T-helper 2 cell treated with Interferon-gamma antibody and Interleukin-4, amounts not matched to agents 5 μg/mL and 100 μg/mL, for 36 hours (primary cell): ENCODE data around the gene TEAD3.
"Not testable (repeated sequence)": the region's sequence is repeated elsewhere in the genome, so short reads cannot be mapped to it uniquely, and the experiment has no call there.

Experiments used
- DNase-seq: peaks from one replicate; pipeline ENCODE4 v3.0.0; 2021; ENCODE audit warnings: low spot score
- H3K27ac Mint-ChIP-seq: one replicate; pipeline ENCODE4 v1.8.0; 2021; ENCODE audit warnings: mild to moderate bottlenecking, mixed read lengths
- H3K27me3 Mint-ChIP-seq: one replicate; pipeline ENCODE4 v1.8.0; 2021; ENCODE audit warnings: low read depth, mixed read lengths
- H3K36me3 Mint-ChIP-seq: one replicate; pipeline ENCODE4 v1.8.0; 2021; ENCODE audit warnings: low read depth, mixed read lengths
- H3K4me1 Mint-ChIP-seq: one replicate; pipeline ENCODE4 v1.8.0; 2021; ENCODE audit warnings: low read depth, mixed read lengths
- H3K4me3 Mint-ChIP-seq: one replicate; pipeline ENCODE4 v1.8.0; 2022; ENCODE audit warnings: mild to moderate bottlenecking, moderate library complexity, mixed read lengths
- H3K9me3 Mint-ChIP-seq: one replicate; pipeline ENCODE4 v1.8.0; 2021; ENCODE audit warnings: mixed read lengths

The TEAD3 gene

DNA sequence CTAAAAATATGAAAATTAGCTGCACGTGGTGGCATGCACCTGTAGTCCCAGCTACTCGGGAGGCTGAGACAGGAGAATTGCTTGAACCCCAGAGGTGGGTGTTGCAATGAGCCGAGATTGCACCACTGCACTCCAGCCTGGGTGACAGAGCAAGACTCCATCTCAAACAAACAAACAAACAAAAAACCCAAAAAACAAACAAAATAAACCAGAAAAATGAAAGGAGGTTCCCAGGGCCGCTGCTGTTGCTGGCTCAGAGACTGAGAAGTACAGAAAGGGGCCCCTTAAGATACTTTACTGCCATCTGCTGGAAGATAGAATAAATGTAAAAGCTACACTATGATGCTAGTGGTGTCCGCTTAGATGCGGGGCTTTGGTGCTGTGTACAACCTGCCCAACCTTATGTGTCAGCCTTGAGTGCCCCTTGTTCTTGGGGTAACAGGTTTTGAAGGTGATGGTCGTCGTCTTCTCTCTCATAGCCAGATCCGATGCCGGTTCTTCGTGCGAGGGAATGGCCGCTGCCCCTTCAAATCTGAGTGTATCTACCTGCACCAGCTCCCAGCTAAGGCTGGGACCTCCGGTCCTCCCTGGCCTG is 47.5 kb downstream of the TEAD3 start:
- H3K4me1 Mint-ChIP-seq = peaks cover 26% of the 10 kb centered on the region
- H3K9me3 Mint-ChIP-seq = no peaks in the 10 kb centered on the region
- H3K27ac Mint-ChIP-seq = no peak overlapping the region
- no peak overlapping the region for H3K4me3 Mint-ChIP-seq
- H3K36me3 Mint-ChIP-seq = peaks cover 4% of the 10 kb centered on the region
- peaks cover 11% of the 10 kb centered on the region for H3K27me3 Mint-ChIP-seq
- DNase-seq = no peak

DNA sequence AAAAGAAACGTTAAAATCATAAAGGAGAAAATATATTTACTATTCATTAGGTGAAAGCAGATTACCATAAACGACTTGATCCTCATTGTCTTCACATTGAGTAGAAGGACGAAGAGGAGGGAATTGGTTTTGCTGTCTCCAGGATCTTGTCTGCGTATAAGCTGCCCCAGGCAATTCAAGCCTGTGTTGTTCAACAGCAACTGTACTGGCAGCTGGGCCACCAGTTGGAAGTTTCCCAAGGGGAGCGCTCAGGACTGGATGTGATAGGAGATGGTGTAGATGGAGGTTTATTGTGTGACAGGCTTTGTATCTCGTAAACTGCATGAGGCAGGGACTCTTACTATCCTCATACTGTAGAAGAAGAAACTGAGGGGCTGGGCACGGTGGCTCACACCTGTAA is 48.7 kb downstream of the TEAD3 start:
- Mint-ChIP-seq H3K36me3 (no peaks in the 10 kb centered on the region), H3K4me3 (no peak overlapping the region), H3K27ac (no peak overlapping the region), H3K4me1 (peaks cover 22% of the 10 kb centered on the region), H3K27me3 (peaks cover 11% of the 10 kb centered on the region), H3K9me3 (no peaks in the 10 kb centered on the region)
- no peak for DNase-seq

DNA sequence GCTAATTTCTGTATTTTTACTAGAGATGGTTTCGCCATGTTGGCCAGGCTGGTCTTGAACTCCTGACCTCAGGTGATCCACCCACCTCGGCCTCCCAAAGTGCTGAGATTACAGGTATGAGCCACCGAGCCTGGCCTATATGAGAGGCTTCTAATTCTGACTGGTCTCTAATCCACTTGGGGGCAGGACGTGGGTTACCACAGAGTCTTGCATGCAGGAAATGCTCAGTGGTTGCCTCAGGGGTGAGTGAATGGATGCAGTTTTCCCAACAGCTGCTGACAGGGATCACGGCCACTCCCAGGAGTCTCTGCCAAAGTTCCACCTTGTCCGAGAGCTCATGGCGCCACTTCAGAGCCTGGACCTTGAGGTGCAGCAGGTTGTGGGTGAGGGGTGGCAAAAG is 51.2 kb downstream of the TEAD3 start:
- Mint-ChIP-seq H3K27me3 (peaks cover 3% of the 10 kb centered on the region), H3K36me3 (no peaks in the 10 kb centered on the region), H3K9me3 (no peaks in the 10 kb centered on the region), H3K4me1 (peaks cover 9% of the 10 kb centered on the region), H3K27ac (peak overlapping the region; percentile 45), H3K4me3 (peak overlapping the region; percentile 54)
- DNase-seq = peak; percentile 12

DNA sequence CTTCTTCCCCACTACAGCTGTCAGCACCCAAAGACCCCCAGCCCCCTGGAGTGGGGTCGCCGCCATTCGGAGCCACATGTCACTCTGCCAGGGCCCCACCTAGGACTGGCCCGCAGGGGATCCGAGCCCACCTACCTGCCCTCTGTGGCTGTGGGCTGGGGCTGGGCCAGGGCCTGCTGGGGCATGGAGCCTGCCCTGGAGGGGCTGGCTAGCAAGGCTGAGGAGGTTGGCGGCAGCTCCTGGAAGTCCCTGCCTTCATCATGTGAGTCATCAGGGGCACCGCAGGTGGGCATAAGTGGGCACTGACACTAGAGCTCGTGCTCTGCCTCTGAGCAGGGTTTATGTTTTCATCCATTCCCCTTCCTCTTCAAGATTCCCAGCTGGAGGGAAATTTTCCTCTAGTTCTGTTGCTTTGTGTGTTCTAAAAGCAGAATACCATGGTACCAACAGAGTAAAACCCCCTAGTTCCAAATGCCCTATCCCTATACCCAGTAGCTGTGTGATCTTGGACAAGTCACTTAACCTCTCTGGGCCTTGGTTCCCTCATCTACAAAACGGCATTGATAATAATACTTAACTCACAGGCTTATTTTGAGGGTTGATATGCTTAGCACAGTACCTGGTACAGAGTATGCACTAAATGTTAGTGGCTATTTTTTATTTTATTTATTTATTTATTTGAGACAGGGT is 53.4 kb downstream of the TEAD3 start:
- DNase-seq = no peak
- Mint-ChIP-seq H3K9me3 (no peaks in the 10 kb centered on the region), H3K4me3 (no peak overlapping the region), H3K27me3 (no peaks in the 10 kb centered on the region), H3K36me3 (no peaks in the 10 kb centered on the region), H3K27ac (no peak overlapping the region), H3K4me1 (peaks cover 7% of the 10 kb centered on the region)

DNA sequence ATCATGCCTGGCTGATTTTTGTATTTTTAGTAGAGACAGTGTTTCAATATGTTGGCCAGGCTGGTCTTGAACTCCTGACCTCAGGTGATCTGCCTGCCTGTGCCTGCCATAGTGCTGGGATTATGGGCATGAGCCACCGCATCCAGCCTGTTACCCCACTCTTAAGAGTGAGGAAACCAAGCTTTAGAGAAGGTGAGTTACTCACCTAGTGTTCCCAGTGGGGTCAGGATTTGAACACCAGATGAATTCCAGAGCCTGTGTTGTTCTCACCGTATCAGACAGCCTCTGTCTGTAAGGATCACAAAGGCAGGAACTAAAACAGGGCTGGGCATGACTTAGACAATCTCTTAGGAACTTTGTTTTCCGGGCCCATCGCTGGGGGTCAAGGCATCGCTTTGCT is 54.2 kb downstream of the TEAD3 start:
- H3K27ac Mint-ChIP-seq = no peak overlapping the region
- H3K36me3 Mint-ChIP-seq = no peaks in the 10 kb centered on the region

DNA sequence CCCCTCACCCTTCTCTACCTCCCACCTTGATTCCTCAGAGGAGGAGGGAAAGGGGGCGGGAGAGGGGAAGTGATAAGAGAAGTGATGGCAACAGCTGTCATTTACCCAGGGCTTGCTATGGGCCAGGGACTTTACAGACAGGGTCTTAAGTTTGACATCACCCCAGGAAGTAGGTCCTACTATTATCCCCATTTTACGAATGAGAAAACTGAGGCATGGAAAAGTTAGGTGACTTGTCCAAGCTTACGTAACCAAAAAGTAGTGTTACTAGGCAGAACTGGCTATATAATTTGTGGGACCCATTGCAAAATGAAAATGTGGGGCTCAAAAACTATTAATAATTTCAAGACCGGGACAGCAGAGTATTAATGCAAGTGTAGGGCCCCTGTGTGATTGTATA is 55.2 kb downstream of the TEAD3 start:
- Mint-ChIP-seq H3K9me3 (no peaks in the 10 kb centered on the region), H3K27ac (no peak overlapping the region)

More for the DNA sequence above, 54.2 kb downstream of the TEAD3 start:
- no peak for DNase-seq
- Mint-ChIP-seq H3K27me3 (no peaks in the 10 kb centered on the region), H3K4me1 (peaks cover 5% of the 10 kb centered on the region), H3K9me3 (no peaks in the 10 kb centered on the region), H3K4me3 (no peak overlapping the region)

DNA sequence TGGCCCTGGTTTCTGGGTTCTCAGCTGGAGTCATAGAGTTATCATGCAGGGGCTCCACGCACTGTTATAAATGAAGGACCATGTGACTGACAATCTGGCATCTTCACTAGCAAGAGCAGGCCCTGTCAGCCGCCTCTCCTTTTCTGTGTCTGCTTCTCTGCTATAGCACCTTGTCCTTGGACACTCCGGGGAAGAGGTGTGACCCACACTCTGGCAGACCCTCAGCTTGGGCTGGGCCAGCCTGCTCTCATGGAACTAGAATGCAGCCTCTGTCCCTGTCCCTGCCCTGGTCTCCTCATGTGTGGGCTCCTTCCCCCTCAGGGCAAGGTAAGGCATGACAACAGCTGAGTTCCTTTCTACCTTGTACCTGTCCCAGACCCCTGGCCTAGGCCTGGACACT is 55.7 kb downstream of the TEAD3 start:
- Mint-ChIP-seq H3K4me3 (no peak overlapping the region), H3K27ac (no peak overlapping the region), H3K4me1 (peaks cover 5% of the 10 kb centered on the region), H3K9me3 (no peaks in the 10 kb centered on the region), H3K27me3 (no peaks in the 10 kb centered on the region), H3K36me3 (no peaks in the 10 kb centered on the region)
- DNase-seq = no peak

More for the DNA sequence above, 55.2 kb downstream of the TEAD3 start:
- H3K36me3 Mint-ChIP-seq = no peaks in the 10 kb centered on the region
- H3K4me3 Mint-ChIP-seq = no peak overlapping the region
- no peaks in the 10 kb centered on the region for H3K27me3 Mint-ChIP-seq
- no peak for DNase-seq
- H3K4me1 Mint-ChIP-seq = peaks cover 5% of the 10 kb centered on the region

DNA sequence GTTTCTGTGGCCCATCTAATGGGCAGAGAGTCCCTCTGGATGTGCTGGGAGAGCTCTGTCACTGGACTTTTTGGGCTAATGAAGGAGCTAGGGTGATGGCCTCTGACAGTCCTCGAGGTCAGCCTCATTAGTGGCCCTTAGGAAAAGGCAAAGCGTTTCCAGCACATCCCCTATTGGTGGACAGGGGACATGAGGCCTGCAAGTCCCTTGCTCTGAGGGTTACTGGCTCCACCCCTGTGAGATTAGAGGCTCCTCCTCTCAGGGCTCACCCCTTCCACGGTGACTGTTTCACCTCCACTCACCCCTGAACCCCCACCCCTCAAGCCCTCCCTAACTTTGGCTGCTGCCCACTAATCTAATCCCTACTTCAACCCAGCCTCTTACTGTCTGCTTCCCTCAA is 57.6 kb downstream of the TEAD3 start:
- Mint-ChIP-seq H3K36me3 (no peaks in the 10 kb centered on the region), H3K4me1 (no peaks in the 10 kb centered on the region), H3K4me3 (no peak overlapping the region), H3K27me3 (no peaks in the 10 kb centered on the region), H3K9me3 (no peaks in the 10 kb centered on the region), H3K27ac (no peak overlapping the region)
- no peak for DNase-seq

DNA sequence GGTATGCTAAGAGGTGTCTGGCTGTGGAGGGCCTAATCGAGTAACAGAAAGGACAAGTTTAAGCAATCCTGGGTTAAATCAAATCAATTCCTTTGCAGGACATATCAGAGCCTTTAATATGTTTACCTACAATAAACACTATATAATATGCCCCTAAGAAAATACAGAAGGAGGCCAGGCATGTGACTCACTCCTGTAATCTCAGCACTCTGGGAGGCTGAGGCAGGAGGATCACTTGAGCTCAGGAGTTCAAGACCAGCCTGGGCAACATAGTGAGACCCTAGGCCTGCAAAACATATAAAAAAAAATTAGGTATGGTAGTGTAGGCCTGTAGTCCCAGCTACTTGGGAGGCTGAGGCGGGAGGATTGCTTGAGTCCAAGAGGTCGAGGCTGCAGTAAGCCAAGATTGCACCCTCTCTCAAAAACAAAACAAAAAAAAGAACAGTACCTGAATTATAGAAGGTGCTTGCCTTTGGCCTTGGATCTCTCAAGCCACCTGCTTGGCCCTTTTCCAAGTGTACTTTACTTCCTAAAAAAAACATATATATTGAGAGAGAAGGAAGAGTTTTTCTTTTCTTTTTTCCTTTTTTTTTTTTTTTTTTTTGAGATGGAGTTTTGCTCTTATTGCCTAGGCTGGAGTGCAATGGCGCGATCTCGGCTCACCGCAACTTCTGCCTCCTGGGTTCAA is 58.4 kb downstream of the TEAD3 start:
- not testable (repeated sequence) for H3K27me3 Mint-ChIP-seq, H3K9me3 Mint-ChIP-seq, H3K4me3 Mint-ChIP-seq, H3K36me3 Mint-ChIP-seq, DNase-seq, H3K27ac Mint-ChIP-seq, H3K4me1 Mint-ChIP-seq

DNA sequence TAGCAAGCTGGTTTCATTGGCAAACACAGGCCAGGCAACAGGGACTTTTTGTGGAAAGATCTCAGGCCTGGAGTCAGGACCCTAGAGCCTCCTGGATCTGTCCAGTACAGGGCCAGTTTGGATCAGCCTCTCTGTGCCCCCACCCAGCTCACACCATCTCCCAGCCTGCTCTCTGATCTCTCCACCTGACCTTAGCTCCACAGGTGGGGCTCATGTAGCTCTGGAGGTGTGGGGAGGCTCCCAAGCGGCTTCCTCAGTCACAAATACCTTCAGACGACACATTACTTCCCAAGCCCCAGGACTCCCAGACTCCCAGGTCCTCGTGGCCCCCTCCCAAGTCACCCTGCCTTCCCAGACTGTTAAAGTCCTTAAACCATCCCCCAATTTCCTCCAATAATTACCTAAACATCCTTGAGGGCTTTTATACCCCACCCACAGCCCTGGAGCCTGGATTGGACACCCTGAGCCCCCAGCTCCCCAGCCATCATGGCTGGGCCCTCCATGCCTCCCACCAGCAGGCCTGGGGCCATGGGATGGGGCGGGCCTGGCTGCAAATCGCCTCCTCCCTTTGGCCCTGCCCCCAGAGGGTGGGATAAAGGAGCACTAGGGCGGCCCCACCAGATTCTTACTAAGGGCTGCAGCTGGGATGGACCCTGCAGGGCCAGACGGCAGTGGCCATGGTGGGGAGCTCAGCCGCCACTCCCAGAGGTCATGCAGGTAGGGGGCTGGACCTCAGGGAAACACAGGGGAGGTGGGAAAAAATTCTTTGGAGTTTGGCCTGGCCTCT is 60.6 kb downstream of the TEAD3 start:
- no peaks in the 10 kb centered on the region for H3K9me3 Mint-ChIP-seq
- no peaks in the 10 kb centered on the region for H3K27me3 Mint-ChIP-seq
- no peaks in the 10 kb centered on the region for H3K36me3 Mint-ChIP-seq
- no peaks in the 10 kb centered on the region for H3K4me1 Mint-ChIP-seq
- no peak overlapping the region for H3K27ac Mint-ChIP-seq
- no peak overlapping the region for H3K4me3 Mint-ChIP-seq
- no peak for DNase-seq

DNA sequence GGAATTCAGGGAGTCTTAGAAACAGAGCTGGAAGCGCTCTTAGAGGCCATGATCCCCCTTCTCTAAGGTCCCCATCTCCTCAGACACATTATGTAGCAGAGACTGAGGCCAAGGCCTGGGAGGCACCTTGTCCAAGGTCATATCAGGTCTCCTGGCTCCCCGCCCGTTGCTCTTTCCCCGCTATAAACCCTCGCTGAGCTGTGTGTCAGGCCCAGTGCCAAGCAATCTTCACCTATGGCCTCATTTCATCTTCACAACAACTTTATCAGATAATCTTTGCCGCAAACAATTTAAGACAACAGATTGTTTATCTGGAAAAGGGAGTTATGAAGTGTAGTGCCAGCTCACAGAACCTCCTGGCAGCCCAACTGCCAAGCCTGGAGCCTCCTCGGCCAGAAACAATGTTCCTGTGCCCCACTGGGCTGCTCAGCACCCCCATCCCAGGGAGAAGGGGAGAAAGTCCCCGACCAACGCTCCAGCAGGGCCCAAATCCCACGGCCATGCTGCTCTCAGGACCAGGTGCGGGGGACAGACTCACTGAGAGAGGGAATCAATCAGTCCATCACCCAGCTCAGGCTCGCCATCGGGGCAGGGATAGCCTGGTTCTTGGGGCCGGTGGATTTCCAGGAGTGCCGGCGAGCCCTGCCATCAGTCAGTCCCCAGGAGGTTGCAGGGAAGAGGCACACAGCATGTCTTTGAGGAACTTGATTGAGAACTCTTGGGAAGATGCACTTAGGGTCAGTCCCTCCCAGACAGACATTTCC is 61.6 kb downstream of the TEAD3 start:
- no peaks in the 10 kb centered on the region for H3K27me3 Mint-ChIP-seq
- no peaks in the 10 kb centered on the region for H3K4me1 Mint-ChIP-seq
- no peak overlapping the region for H3K27ac Mint-ChIP-seq
- no peaks in the 10 kb centered on the region for H3K9me3 Mint-ChIP-seq
- no peak for DNase-seq
- H3K4me3 Mint-ChIP-seq = no peak overlapping the region
- H3K36me3 Mint-ChIP-seq = no peaks in the 10 kb centered on the region

DNA sequence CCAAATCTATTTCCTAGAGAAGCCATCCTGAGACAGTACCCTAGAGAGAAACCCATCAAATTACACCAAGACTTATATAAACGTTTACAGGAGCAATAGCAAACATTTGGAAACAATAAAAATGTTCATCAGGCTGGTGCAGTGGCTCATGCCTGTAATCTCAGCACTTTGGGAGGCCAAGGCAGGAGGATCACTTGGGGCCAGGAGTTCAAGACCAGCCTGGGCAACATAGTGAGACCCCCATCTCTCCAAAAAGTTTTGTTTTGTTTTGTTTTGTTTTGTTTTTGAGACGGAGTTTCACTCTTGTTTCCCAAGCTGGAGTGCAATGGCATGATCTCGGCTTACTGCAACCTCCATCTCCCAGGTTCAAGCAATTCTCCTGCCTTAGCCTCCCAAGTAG is 64.2 kb downstream of the TEAD3 start:
- not testable (repeated sequence) for H3K27ac Mint-ChIP-seq, H3K27me3 Mint-ChIP-seq, H3K4me1 Mint-ChIP-seq, H3K4me3 Mint-ChIP-seq, DNase-seq
- peaks cover 10% of the 10 kb centered on the region for H3K9me3 Mint-ChIP-seq
- peaks cover 11% of the 10 kb centered on the region for H3K36me3 Mint-ChIP-seq

DNA sequence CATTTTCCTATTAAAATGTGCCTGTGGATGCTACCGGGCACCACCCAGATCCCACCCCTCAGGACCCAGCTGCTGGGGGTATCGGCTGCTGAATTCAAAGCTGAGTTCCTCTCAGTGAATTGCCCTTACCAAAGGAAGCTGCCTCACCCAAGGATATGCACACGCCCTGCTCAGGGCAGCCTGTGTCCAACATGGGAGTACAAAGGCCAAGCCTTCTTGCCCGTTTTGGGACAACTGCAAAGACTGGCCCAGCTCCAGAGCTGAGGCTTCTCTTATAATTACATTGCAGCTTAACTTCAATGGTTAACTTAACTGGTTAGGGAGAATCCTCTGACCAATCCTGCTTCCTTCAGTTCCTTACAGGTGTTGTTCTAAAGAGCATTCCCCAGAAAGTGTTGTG is 64.6 kb downstream of the TEAD3 start:
- no peak for DNase-seq
- H3K27me3 Mint-ChIP-seq = no peaks in the 10 kb centered on the region
- peaks cover 10% of the 10 kb centered on the region for H3K9me3 Mint-ChIP-seq
- H3K4me3 Mint-ChIP-seq = no peak overlapping the region
- no peaks in the 10 kb centered on the region for H3K4me1 Mint-ChIP-seq
- H3K27ac Mint-ChIP-seq = no peak overlapping the region
- H3K36me3 Mint-ChIP-seq = peaks cover 11% of the 10 kb centered on the region
